Gastrocnemius medialis (tissue), 4 donors: ENCODE measurements around the gene DDX56. TPM values are rescaled to one million over a fixed set of nuclear protein-coding genes. Genes with fewer than 3 reads are reported as not detected.

Experiments used
- ATAC-seq, 2 donors: fragments of 150-250 bp; one replicate each; pipeline ENCODE4 v1.9.1; 2016
- DNase-seq, 2 donors: peaks; one replicate each; pipeline ENCODE4 v3.0.0-alpha.2; 2019
- H3K27ac ChIP-seq, 4 donors: fragments of 200-600 bp; sonication (generic); 1 replicate in 1 of 4; 2 replicates in 3 of 4; pipeline ENCODE4 v1.5.1; 2016 to 2018; ENCODE audit warnings: mild to moderate bottlenecking in 2 of 4, moderate library complexity in 1 of 4
- H3K27me3 ChIP-seq, 3 donors: fragments of 200-600 bp; sonication (generic) in 2 of 3; 1 replicate in 1 of 3; 2 replicates in 2 of 3; pipeline versions ENCODE4 v1.5.1 to v1.6.0; 2016 to 2019; ENCODE audit warnings: mild to moderate bottlenecking in 1 of 3, moderate library complexity in 1 of 3
- H3K36me3 ChIP-seq, 2 donors: fragments of 200-600 bp; sonication (generic) in 1 of 2; one replicate each; pipeline ENCODE4 v1.5.1; 2017 to 2018
- H3K4me1 ChIP-seq, 2 donors: fragments of 200-600 bp; sonication (generic) in 1 of 2; one replicate each; pipeline ENCODE4 v1.5.1; 2016 to 2017; ENCODE audit warnings: mild to moderate bottlenecking in 2 of 2
- H3K4me3 ChIP-seq, 4 donors: fragments of 200-600 bp; sonication (generic) in 3 of 4; 1 replicate in 1 of 4; 2 replicates in 3 of 4; pipeline ENCODE4 v1.5.1; 2016 to 2019; ENCODE audit warnings: mild to moderate bottlenecking in 2 of 4
- H3K9me3 ChIP-seq, 3 donors: fragments of 200-600 bp; sonication (generic) in 2 of 3; 1 replicate in 1 of 3; 2 replicates in 2 of 3; pipeline ENCODE4 v1.5.1; 2016 to 2019
- CTCF ChIP-seq, 5 experiments: fragments of 450-650 bp in 3 of 5; fragments of 200-600 bp in 2 of 5; sonication (generic) in 2 of 5; IDR thresholded peaks in 4 of 5; conservative IDR thresholded peaks in 1 of 5; 1 replicate in 4 of 5; 2 replicates in 1 of 5; pipeline ENCODE4 v1.5.1; 2016 to 2019; ENCODE audit warnings: antibody characterized with exemption in 5 of 5, mild to moderate bottlenecking in 3 of 5, moderate library complexity in 3 of 5
- POLR2A ChIP-seq, 2 donors: fragments of 450-650 bp; IDR thresholded peaks; one replicate each; pipeline ENCODE4 v1.6.1; 2017; ENCODE audit warnings: antibody characterized with exemption in 2 of 2, mild to moderate bottlenecking in 2 of 2, moderate library complexity in 2 of 2
- in situ Hi-C, 4 donors: fragments of 200-750 bp; cut with MboI; loops; one replicate each; pipeline versions ENCODE4 v1.15.0 to v1.8.0; 2017; ENCODE audit warnings: low sequenced_read_pairs in 4 of 4
- intact Hi-C: fragments of 100-400 bp; cut with DNase I; formaldehyde crosslinking; loops from one replicate; pipeline ENCODE4 v1.15.1; 2023; ENCODE audit warnings: low total_unique reads
- total RNA-seq, 4 donors: library from RNA; depleted of rRNA; stranded (reverse); fragments of >200 nt; gene quantifications; one replicate each; pipeline versions ENCODE4 v1.1.0 to v1.2.3, GENCODE V29; 2016

Gene DDX56
- total RNA-seq = 10 to 100 TPM; 57.7 to 73.2 (median 66.1) TPM

GRCh38 chr7:44573464-44574286, at the start of gene DDX56:
DDX56 (minus strand) TSS chr7:44573908; CDS start chr7:44573895, 13 bp downstream.
- Histone ChIP-seq H3K9me3 (no peaks in the 10 kb centered on the region), H3K27me3 (no peaks in the 10 kb centered on the region), H3K36me3 (peaks cover 0 to 48% of the 10 kb centered on the region in 2 donors), H3K27ac (peak within 1 kb of the TSS; percentile 88 to 98 (median 93)), H3K4me3 (peak within 1 kb of the TSS; percentile 88 to 99 (median 96)), H3K4me1 (peaks cover 24 to 27% of the 10 kb centered on the region in 2 donors)
- peak; percentile 92 to 93 for DNase-seq
- intact Hi-C loops = loop anchor here (2.0 kb wide), 1 partner anchor 83 kb away; the partner anchor contains the start of gene NUDCD3
- peak; percentile 99 for ATAC-seq
- no peak for TF ChIP-seq CTCF (IDR thresholded peaks at IDR 0.05 in 4 of 5, conservative IDR thresholded peaks at IDR 0.05 in 1 of 5)
- peak; percentile 89 to 95 for TF ChIP-seq POLR2A (IDR thresholded peaks at IDR 0.05)
- in situ Hi-C loops = no loop called here

- DNase-seq (no peak), ATAC-seq (peak; percentile 51 to 59)
- in situ Hi-C loops = no loop called here
- H3K4me1 ChIP-seq = peaks cover 64 to 66% of the 10 kb centered on the region in 2 donors
- peak overlapping the region; percentile 71 to 93 (median 81) for H3K27ac ChIP-seq
- peaks cover 0 to 14% of the 10 kb centered on the region in 2 donors for H3K36me3 ChIP-seq
- no peak for TF ChIP-seq CTCF (IDR thresholded peaks at IDR 0.05 in 4 of 5, conservative IDR thresholded peaks at IDR 0.05 in 1 of 5)
- TF ChIP-seq POLR2A (IDR thresholded peaks at IDR 0.05) = no peak
- intact Hi-C loops = no loop called here
- H3K27me3 ChIP-seq = no peaks in the 10 kb centered on the region
- peak overlapping the region in 1 of 4 donors; percentile 9 for H3K4me3 ChIP-seq
- H3K9me3 ChIP-seq = no peaks in the 10 kb centered on the region
These were observed 48.8 kb upstream of the DDX56 start for GRCh38 chr7:44622342-44623151.

GRCh38 chr7:44621750-44622103, 48.0 kb upstream of the DDX56 start:
- peak overlapping the region; percentile 71 to 93 (median 81) for H3K27ac ChIP-seq
- no peak for ATAC-seq
- H3K27me3 ChIP-seq = no peaks in the 10 kb centered on the region
- intact Hi-C loops = no loop called here
- H3K4me1 ChIP-seq = peaks cover 70 to 72% of the 10 kb centered on the region in 2 donors
- no peak for TF ChIP-seq POLR2A (IDR thresholded peaks at IDR 0.05)
- no peak for TF ChIP-seq CTCF (IDR thresholded peaks at IDR 0.05 in 4 of 5, conservative IDR thresholded peaks at IDR 0.05 in 1 of 5)
- no peak for DNase-seq
- no peaks in the 10 kb centered on the region for H3K9me3 ChIP-seq
- H3K36me3 ChIP-seq = peaks cover 0 to 14% of the 10 kb centered on the region in 2 donors
- in situ Hi-C loops = no loop called here
- no peak overlapping the region for H3K4me3 ChIP-seq

GRCh38 chr7:44621034-44621749, 47.5 kb upstream of the DDX56 start:
- Histone ChIP-seq H3K27me3 (no peaks in the 10 kb centered on the region), H3K9me3 (no peaks in the 10 kb centered on the region), H3K4me1 (peaks cover 68 to 73% of the 10 kb centered on the region in 2 donors), H3K27ac (peak overlapping the region; percentile 71 to 93 (median 81)), H3K36me3 (peaks cover 0 to 14% of the 10 kb centered on the region in 2 donors), H3K4me3 (no peak overlapping the region)
- DNase-seq (peak; percentile 47 to 71), ATAC-seq (peak; percentile 73 to 83)
- in situ Hi-C loops = no loop called here
- TF ChIP-seq POLR2A (IDR thresholded peaks at IDR 0.05) (peak in 1 of 2 donors; percentile 23), CTCF (IDR thresholded peaks at IDR 0.05 in 4 of 5, conservative IDR thresholded peaks at IDR 0.05 in 1 of 5) (no peak)
- intact Hi-C loops = no loop called here
